Stimulated activated CD4-positive, alpha-beta T cell treated with anti-CD3 and anti-CD28 coated beads, Interleukin-4, amount 100 ng/mL, for 1 hour (primary cell): ENCODE data around the gene PDE6H.

Experiments
- DNase-seq: peaks from one replicate; pipeline ENCODE4 v3.0.0-alpha.2; 2020

The PDE6H gene

DNA sequence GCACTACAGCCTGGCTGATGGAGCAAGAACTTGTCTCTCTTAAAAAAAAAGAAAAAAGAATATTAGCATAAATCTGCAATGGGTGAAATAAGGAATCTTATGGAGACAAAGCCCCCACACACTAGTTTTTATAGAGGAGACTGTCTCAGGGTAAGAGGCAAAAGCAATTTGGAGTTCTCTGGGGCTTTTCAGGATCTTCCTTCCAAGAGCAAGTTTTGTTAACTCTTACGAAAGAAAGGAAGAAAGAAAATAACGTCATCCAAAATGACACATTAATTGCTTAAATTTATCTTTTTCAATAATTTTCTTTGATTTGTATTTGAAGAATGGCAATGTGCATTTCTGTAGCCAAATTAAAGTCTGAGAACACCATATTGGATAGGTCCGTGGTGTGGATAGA, 3.8 kb downstream of the PDE6H start:
- DNase-seq = no peak

- DNase-seq = no peak
These were observed 6.6 kb downstream of the PDE6H start for GRCh38 chr12:14979468-14979867.

DNA sequence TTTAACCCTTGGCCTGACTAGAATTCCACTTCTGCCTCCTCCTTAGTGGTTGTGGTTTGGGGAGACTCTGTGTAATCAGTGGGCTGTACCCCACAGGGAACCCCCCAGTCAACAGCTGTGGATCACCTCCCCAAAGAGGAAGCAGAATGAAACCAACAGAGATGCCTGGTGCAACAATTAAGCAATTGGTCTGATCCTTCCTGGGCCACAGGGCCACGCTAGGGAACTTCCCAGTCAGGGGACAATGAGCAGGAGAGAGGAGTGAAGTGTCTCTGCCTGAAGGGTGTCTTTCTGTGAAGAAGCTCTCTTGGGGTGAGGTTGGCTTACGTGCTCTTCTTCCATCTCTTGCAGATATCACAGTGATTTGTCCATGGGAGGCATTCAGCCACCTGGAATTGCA, 8.2 kb downstream of the PDE6H start:
- no peak for DNase-seq

GRCh38 chr12:14982562-14982961, 9.7 kb downstream of the PDE6H start:
- DNase-seq = no peak

DNA sequence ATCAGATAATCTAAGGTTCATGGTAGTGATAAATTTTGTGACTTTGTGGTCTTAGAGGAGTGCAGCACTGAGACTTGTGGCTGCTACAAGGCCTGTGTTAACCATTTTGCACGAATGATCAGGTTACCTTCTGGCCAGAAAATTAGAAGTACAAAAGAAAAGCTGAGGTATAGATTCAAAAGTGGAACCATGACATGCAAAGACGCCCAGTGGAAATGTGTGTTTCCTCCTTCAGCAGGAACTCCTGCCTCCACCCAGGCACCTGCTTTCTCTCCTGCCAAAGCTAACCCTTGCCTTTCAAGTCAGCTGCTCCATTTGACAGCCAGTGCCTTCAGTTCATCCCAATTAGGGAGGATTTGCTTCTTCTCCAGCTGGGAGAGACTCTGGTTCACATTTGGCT, 10.1 kb downstream of the PDE6H start:
- DNase-seq = no peak

DNA sequence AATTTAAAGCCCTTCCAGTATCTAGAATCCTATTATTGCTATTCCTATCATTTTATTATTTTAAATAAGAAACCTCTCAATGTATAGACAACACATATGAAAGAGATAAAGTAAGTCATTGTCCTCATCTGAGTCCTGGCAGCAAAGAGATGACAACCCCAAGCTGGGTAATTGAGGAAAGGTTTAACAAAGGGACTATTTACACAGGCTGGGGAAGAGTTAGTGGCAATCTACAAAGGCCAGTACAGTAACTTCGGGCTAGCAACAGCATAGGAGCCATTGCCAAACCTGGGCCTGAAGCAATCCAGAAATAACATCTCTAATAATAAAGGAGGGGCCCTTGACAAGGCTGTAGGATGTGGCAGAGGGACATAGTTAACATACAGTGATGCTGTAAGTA, 11.2 kb downstream of the PDE6H start:
- no peak for DNase-seq

DNA sequence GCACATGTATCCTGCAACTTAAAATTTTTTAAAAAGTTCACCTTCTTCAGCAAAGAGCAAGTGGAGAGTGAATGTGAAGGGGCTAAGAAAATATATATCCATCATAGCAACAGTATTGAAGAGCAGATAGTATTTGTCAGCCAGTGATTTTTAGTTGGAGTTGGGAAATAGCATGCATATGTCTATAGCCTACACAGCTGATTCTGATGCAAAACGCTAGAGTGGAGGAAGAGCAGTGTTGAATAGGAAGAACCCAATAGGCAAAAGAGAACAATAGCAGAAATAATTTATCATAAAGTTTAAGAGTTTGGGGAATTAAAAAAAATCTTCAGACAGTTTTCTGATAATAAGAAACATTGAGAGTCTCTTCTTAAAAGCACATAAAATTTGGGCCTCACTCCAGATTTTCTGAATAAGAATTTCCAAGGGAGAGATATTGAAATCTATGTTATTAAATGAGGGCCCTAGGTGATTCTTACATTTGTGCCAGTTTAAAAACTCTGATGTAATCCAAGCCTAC, 12.0 kb downstream of the PDE6H start:
- no peak for DNase-seq

DNA sequence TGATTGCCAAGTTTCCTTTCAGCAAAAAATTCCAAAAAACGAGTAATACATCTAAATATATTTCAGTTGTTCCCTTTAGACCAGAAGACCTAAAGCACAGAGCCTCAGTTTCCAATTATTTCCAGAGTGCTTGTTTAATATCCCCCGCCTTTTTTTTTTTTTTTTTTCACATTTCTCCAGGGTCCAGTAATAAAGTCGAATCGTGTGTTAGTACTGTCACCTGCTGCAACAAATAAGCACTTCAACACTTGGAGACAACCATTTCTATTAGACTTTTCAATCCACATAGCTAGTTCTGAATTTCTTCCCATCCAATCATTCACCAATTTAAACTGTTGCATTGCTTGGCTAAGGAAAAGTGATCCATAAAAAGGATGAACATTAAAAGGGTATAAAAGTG, 13.6 kb downstream of the PDE6H start:
- no peak for DNase-seq

DNA sequence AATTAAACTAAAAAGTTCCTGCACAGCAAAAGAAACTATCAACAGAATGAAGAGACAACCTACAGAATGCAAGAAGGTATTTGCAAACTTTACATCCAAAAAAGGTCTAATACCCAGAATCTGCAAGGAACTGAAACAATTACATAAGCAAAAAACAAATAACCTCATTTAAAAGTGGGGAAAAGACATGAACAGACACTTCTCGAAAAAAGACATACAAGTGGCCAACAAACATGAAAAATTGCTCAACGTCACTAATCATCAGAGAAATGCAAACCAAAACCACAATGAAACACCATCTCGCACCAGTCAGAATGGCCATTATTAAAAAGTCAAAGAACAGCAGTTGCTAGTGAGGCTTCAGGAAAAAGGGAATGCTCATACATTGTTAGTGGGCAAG, 15.2 kb downstream of the PDE6H start:
- no peak for DNase-seq

- no peak for DNase-seq
These were observed 16.9 kb downstream of the PDE6H start for GRCh38 chr12:14989790-14990189.

- DNase-seq = no peak
These were observed 18.2 kb downstream of the PDE6H start for GRCh38 chr12:14991069-14991468.

DNA sequence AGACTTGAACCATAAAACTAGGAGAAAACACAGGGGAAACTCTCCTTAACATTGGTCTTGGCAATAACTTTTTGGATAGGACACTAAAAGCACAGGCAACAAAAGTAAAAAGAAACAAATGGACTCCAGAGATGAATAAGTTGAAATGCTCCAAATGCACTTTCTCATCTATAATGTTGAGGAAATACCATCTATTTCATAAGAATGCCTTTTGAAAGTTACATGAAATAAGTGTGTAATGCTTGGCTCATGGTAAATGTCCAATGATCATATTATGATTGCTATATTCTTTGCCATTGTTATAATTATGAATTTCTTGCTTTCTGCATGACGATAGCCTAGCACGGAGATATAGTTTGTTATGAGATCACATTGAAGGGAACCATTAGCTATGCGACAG, 19.8 kb downstream of the PDE6H start:
- DNase-seq = no peak

DNA sequence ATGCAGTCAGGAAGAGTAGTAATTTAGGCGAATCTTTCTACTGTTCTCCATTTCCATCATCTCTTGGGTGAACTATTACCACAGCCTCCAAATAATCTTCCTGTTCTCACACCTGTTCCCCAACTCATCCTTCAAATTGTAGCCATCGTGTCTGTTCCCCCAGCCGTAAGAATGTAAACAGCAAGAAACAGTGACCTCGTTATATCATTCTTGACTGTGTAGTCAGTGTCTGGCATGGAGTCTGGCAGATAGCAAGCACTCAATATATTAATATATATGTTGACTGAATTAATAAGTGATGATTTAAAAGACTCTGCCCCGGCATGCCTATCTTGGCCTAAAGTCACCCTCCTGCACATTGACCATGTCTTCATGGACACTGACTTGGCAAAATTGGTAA, 20.3 kb downstream of the PDE6H start:
- DNase-seq = no peak

GRCh38 chr12:14993537-14994266, 20.9 kb downstream of the PDE6H start:
- peak; percentile 6 for DNase-seq

DNA sequence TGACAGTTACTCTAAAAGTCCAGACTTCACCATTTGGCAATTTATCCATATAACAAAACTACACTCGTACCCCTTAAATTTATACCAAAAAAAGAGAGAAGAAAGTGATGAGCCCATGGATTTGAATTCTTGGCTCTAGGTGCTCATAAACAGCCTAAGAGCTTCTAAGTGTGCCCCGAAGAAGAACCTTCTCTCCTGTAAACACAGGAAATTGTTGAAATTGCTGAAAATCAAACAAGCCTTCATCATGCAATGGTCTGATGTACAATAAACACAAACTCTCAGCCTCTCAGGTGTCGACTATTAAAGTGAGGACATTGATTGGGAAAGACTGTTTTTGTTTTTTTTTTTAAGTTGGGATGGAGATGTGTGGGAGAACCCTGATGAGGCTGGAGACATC, 21.8 kb downstream of the PDE6H start:
- DNase-seq = no peak

- no peak for DNase-seq
These were observed 23.0 kb downstream of the PDE6H start for GRCh38 chr12:14995583-14996425.

- DNase-seq = no peak
These were observed 25.2 kb downstream of the PDE6H start for GRCh38 chr12:14997998-14998397.

DNA sequence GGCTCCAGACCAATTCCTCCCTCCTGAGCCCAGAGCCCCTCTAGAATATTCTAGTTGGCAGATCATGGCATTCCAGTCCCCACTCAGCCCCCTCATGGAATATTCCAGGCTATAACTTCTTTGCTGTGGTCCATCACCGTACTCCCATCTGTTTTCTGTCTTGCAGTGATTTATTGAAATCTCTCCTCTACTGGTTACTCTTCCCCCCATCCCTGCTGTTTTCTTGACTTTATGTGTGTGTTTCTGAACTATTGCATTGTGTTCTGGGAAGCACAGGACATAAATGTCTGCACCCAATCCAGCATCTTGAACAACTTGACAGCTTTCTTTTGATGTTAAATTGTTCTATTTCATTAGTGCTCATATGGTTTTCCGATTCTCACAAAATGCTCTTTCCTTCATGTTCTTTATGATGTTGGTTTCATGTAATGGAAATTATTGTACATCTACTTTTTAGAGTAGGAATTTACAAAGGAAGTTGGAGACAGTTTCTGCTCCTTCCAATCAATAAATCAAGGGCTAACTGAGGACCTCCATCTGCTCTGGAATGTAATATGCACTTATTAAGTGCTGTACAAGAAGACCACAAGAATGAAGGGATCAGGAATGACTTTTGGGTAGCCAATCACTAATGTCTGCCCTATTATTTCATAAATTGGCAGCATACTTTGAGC, 26.3 kb downstream of the PDE6H start:
- DNase-seq = no peak

DNA sequence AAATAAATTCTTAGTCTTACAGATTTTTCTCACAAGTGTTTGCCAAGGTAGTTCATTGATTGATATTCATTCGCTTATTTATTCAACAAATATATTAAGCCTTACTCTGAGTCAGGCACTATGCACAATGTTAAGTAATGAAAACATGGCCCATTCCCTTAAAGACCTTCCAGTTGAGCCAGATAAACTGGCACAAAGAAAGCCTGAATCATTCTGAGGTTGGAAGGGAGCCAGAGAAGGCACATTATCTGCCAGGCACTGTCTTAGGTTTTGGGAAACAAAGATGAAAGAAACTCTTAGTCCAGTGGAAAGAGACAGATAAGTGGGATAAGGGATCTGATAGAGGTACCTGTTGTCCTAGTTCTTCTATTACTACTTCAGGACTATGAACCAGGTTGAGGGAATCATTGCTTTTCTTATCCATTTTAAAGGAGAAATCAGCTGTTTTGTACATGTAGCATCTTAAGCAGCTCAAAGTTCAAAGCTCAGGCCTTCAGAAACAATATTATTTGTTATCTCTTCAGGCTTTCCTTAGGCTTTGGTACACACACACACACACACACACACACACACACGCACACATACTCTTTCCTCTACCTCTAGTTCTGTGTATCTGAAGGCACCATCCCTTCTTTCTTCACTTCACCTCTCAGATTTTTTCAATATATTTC, 27.0 kb downstream of the PDE6H start:
- DNase-seq = no peak

DNA sequence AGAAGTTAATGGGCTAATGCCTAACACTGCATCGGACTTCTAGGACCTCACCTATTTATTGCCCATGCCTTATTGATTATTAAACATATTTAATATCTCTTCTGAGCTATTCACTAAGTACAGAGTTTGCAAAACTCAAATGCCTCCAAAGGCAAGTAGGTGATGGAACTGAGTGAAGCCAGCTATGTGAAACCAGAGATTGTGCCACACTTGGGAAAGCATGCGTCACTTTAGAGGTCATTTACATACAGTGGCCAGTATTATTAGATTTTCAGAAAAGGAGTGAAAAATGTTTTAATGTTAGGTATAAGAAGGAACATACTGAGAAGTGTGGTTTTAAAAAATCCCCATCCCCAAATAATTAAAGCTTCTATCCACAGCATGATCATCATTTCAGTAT, 27.7 kb downstream of the PDE6H start:
- DNase-seq = no peak

- DNase-seq = no peak
These were observed 29.0 kb downstream of the PDE6H start for GRCh38 chr12:15001733-15002382.

DNA sequence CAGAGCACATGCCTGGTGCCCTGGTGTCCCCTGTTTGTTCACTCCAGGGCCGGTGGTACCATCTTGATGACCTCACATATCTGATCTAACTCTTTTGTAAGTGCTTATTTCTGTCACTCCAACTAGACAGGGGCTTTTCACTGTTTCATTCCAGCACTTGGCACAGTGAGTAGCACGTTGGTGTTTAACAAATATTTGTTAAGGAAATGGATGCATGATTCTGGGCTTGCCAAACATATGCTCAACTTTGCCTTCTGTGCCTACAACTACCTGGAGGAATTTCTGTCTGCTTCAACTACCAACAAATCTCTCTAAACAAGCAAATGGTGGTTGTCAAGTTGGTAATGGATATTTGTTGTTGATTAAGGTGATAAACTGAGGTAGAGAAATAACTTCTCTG, 31.6 kb downstream of the PDE6H start:
- DNase-seq = no peak

DNA sequence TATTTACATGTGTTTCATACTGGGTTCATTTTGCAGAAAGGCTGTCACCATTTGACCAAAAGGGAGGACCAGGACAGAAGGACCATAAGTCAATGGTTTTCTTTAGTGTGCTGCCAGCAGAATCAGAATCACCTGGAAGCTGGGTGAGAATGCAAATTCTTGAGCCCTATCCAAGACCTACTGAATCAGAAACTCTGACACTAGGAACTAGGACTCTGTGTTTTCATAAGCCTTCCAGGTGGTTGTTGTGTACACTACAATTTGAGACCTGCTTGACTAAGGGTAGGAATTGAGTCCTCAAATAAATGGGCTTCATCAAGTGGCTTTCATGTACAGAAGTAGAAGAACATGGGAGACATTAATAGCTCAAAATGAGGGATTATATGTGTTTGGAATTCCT, 32.2 kb downstream of the PDE6H start:
- no peak for DNase-seq
